Prostate gland (tissue), 2 donors: Measurements from ENCODE around the gene CBY3.
"Not testable (repeated sequence)": the region's sequence is repeated elsewhere in the genome, so short reads cannot be mapped to it uniquely, and the experiment has no call there.

Experiments used
- CTCF ChIP-seq, 4 experiments: fragments of 200-600 bp in 2 of 4; fragments of 450-650 bp in 2 of 4; sonication (generic) in 2 of 4; IDR thresholded peaks; 1 replicate in 3 of 4; 2 replicates in 1 of 4; pipeline ENCODE4 v1.5.1; 2016 to 2019; ENCODE audit warnings: antibody characterized with exemption in 4 of 4, mild to moderate bottlenecking in 2 of 4, moderate library complexity in 2 of 4
- POLR2A ChIP-seq: fragments of 450-650 bp; IDR thresholded peaks from one replicate; pipeline ENCODE4 v1.6.1; 2016; ENCODE audit warnings: antibody characterized with exemption, mild to moderate bottlenecking
- POLR2AphosphoS5 ChIP-seq: sonication (generic); formaldehyde crosslinking; IDR thresholded peaks from one replicate; pipeline ENCODE4 v1.6.1; 2017; ENCODE audit warnings: antibody characterized with exemption

GRCh38 chr5:179642626-179643025, 38.2 kb downstream of the CBY3 start:
- not testable (repeated sequence) for TF ChIP-seq CTCF (IDR thresholded peaks at IDR 0.05); POLR2A; POLR2AphosphoS5
